HG02885 (cell line): Measurements from ENCODE around the gene FYN.
"Not testable (repeated sequence)": the region's sequence is repeated elsewhere in the genome, so short reads cannot be mapped to it uniquely, and the experiment has no call there.

Source experiments
- ATAC-seq: cut with Tn5 transposase; IDR thresholded peaks from one replicate; pipeline ENCODE4 v1.9.1; 2021; ENCODE audit warnings: mild to moderate bottlenecking; ENCODE audit not compliant: unreplicated experiment, poor library complexity

Gene FYN

GRCh38 chr6:111692327-111693164, 180.7 kb downstream of the FYN start:
- no peak for ATAC-seq

- no peak for ATAC-seq
Observed at GRCh38 chr6:111691345-111692225, 181.7 kb downstream of the FYN start.

- no peak for ATAC-seq
Observed at GRCh38 chr6:111689946-111690345, 183.3 kb downstream of the FYN start.

GRCh38 chr6:111689419-111689818, 183.8 kb downstream of the FYN start:
- ATAC-seq: no peak

GRCh38 chr6:111688331-111688730, 184.9 kb downstream of the FYN start:
- ATAC-seq: no peak

GRCh38 chr6:111687652-111688051, 185.6 kb downstream of the FYN start:
- no peak for ATAC-seq

- ATAC-seq: no peak
Observed at GRCh38 chr6:111686932-111687266, 186.4 kb downstream of the FYN start.

GRCh38 chr6:111686249-111686931, 186.9 kb downstream of the FYN start:
- ATAC-seq: no peak

GRCh38 chr6:111685526-111685925, 187.7 kb downstream of the FYN start:
- ATAC-seq: no peak

- ATAC-seq: no peak
Observed at GRCh38 chr6:111685058-111685457, 188.2 kb downstream of the FYN start.

- ATAC-seq: no peak
Observed at GRCh38 chr6:111683749-111684267, 189.4 kb downstream of the FYN start.

- ATAC-seq: no peak
Observed at GRCh38 chr6:111683157-111683556, 190.1 kb downstream of the FYN start.

- ATAC-seq: no peak
Observed at GRCh38 chr6:111681860-111682259, 191.4 kb downstream of the FYN start.

GRCh38 chr6:111680811-111681609, 192.2 kb downstream of the FYN start:
- not testable (repeated sequence) for ATAC-seq

GRCh38 chr6:111680015-111680712, 193.1 kb downstream of the FYN start:
- no peak for ATAC-seq

- no peak for ATAC-seq
Observed at GRCh38 chr6:111679126-111679858, 194.0 kb downstream of the FYN start.

GRCh38 chr6:111677249-111677990, 195.8 kb downstream of the FYN start:
- no peak for ATAC-seq

- ATAC-seq: no peak
Observed at GRCh38 chr6:111676383-111676782, 196.9 kb downstream of the FYN start.
